Smooth muscle cell (in vitro differentiated cells): ENCODE data around the gene MXRA8. TPM values are rescaled to one million over a fixed set of nuclear protein-coding genes. Genes with fewer than 3 reads are reported as not detected.

ENCODE experiments used
- DNase-seq: peaks from one replicate; lab custom pipeline; 2025; ENCODE audit not compliant: unreplicated experiment; lab: John Stamatoyannopoulos, UW
- H2AFZ ChIP-seq: fragments of 200-600 bp; sonication (generic); 2 replicates; pipeline ENCODE4 v1.6.0; 2016; ENCODE audit warnings: antibody characterized with exemption, low read depth, mild to moderate bottlenecking
- H3F3A ChIP-seq: fragments of 200-600 bp; sonication (generic); 2 replicates; pipeline ENCODE4 v1.6.0; 2017; ENCODE audit warnings: antibody characterized with exemption, low read depth
- H3K27ac ChIP-seq: fragments of 200-600 bp; sonication (generic); 2 replicates; pipeline ENCODE4 v1.5.1; 2016; ENCODE audit warnings: low read depth, mild to moderate bottlenecking
- H3K27me3 ChIP-seq: fragments of 200-600 bp; sonication (generic); 2 replicates; pipeline ENCODE4 v1.6.1; 2016; ENCODE audit warnings: low read depth, mild to moderate bottlenecking
- H3K36me3 ChIP-seq: fragments of 200-600 bp; sonication (generic); 2 replicates; pipeline ENCODE4 v1.5.1; 2016; ENCODE audit warnings: low read depth
- H3K4me1 ChIP-seq: fragments of 200-600 bp; sonication (generic); 2 replicates; pipeline ENCODE4 v1.5.1; 2016; ENCODE audit warnings: low read depth
- H3K4me2 ChIP-seq: fragments of 200-600 bp; sonication (generic); 2 replicates; pipeline ENCODE4 v1.6.0; 2016; ENCODE audit warnings: mild to moderate bottlenecking
- H3K4me3 ChIP-seq: fragments of 200-600 bp; sonication (generic); 2 replicates; pipeline ENCODE4 v1.5.1; 2016; ENCODE audit warnings: mild to moderate bottlenecking
- H3K79me2 ChIP-seq: fragments of 200-600 bp; sonication (generic); 2 replicates; pipeline ENCODE4 v1.6.0; 2016; ENCODE audit warnings: low read depth, mild to moderate bottlenecking
- H3K9ac ChIP-seq: fragments of 200-600 bp; sonication (generic); 2 replicates; pipeline ENCODE4 v1.6.0; 2016; ENCODE audit warnings: low read depth
- H3K9me3 ChIP-seq: fragments of 200-600 bp; sonication (generic); replicated peaks from 2 replicates; pipeline ENCODE4 v1.5.1; 2016; ENCODE audit warnings: low read depth
- H4K20me1 ChIP-seq: fragments of 200-600 bp; sonication (generic); 2 replicates; pipeline ENCODE4 v1.6.0; 2016; ENCODE audit warnings: low read depth
- WGBS: methylation state at CpG from one replicate; pipeline ENCODE4 v1.1.7; 2016; ENCODE audit warnings: low lambda C conversion rate; 5-methylcytosine and 5-hydroxymethylcytosine counted together
- polyA plus RNA-seq: library from polyadenylated mRNA; unstranded; fragments of >200 nt; fragmentation: Nextera tagmentation; extraction: Ambion mirVana; gene quantifications from 2 replicates; pipeline ENCODE4 v1.2.1, GENCODE V29; 2016
- total RNA-seq: library from RNA; depleted of rRNA; stranded (reverse); fragments of >200 nt; gene quantifications from 2 replicates; pipeline ENCODE4 v1.2.3, GENCODE V29; 2014
- TF ChIP-seq, protein P1 (sequence below): fragments of 200-600 bp; sonication (generic); IDR thresholded peaks from 2 replicates; pipeline ENCODE4 v1.5.1; 2017; ENCODE audit warnings: borderline replicate concordance, mild to moderate bottlenecking, antibody characterized with exemption; ENCODE audit not compliant: insufficient read depth, poor library complexity, severe bottlenecking

MXRA8 gene
- total and polyA plus RNA-seq, 2 experiments from 2014 or later = 266 to 597 TPM

- H3K9ac ChIP-seq = no peak overlapping the region
- peak overlapping the region; percentile 2 for H3K27ac ChIP-seq
- no peaks in the 10 kb centered on the region for H3K36me3 ChIP-seq
- TF ChIP-seq, protein P1, sequence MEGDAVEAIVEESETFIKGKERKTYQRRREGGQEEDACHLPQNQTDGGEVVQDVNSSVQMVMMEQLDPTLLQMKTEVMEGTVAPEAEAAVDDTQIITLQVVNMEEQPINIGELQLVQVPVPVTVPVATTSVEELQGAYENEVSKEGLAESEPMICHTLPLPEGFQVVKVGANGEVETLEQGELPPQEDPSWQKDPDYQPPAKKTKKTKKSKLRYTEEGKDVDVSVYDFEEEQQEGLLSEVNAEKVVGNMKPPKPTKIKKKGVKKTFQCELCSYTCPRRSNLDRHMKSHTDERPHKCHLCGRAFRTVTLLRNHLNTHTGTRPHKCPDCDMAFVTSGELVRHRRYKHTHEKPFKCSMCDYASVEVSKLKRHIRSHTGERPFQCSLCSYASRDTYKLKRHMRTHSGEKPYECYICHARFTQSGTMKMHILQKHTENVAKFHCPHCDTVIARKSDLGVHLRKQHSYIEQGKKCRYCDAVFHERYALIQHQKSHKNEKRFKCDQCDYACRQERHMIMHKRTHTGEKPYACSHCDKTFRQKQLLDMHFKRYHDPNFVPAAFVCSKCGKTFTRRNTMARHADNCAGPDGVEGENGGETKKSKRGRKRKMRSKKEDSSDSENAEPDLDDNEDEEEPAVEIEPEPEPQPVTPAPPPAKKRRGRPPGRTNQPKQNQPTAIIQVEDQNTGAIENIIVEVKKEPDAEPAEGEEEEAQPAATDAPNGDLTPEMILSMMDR = no peak
- no peak overlapping the region for H3K4me2 ChIP-seq
- H3K4me1 ChIP-seq = peaks cover 26% of the 10 kb centered on the region
- no peak overlapping the region for H2AFZ ChIP-seq
- peaks cover 63% of the 10 kb centered on the region for H4K20me1 ChIP-seq
- H3K79me2 ChIP-seq = peaks cover 53% of the 10 kb centered on the region
- peaks cover 21% of the 10 kb centered on the region for H3F3A ChIP-seq
- 81% methylated on average over 20 of the region's 28 CpGs for WGBS
- DNase-seq = no peak
- no peaks in the 10 kb centered on the region for H3K27me3 ChIP-seq
- no peak overlapping the region for H3K4me3 ChIP-seq
- H3K9me3 ChIP-seq = no peaks in the 10 kb centered on the region
These were observed 4.8 kb downstream of the MXRA8 start for GRCh38 chr1:1353389-1354151.

GRCh38 chr1:1352786-1353388, 5.5 kb downstream of the MXRA8 start:
- 57% methylated on average over 5 of the region's 5 CpGs for WGBS
- Histone ChIP-seq H3K4me1 (peaks cover 31% of the 10 kb centered on the region), H3K9me3 (no peaks in the 10 kb centered on the region), H3K4me2 (peak overlapping the region; percentile 68), H2AFZ (no peak overlapping the region), H3K79me2 (peaks cover 59% of the 10 kb centered on the region), H3K36me3 (no peaks in the 10 kb centered on the region), H3F3A (peaks cover 21% of the 10 kb centered on the region), H3K27me3 (no peaks in the 10 kb centered on the region), H3K27ac (peak overlapping the region; percentile 48), H4K20me1 (peaks cover 70% of the 10 kb centered on the region), H3K4me3 (no peak overlapping the region), H3K9ac (no peak overlapping the region)
- TF ChIP-seq, protein P1 = no peak
- DNase-seq = no peak

- Histone ChIP-seq H3K27ac (peak overlapping the region; percentile 48), H3F3A (peaks cover 21% of the 10 kb centered on the region), H3K4me1 (peaks cover 33% of the 10 kb centered on the region), H4K20me1 (peaks cover 71% of the 10 kb centered on the region), H3K9me3 (no peaks in the 10 kb centered on the region), H3K36me3 (no peaks in the 10 kb centered on the region), H2AFZ (no peak overlapping the region), H3K4me2 (peak overlapping the region; percentile 68), H3K79me2 (peaks cover 59% of the 10 kb centered on the region), H3K27me3 (no peaks in the 10 kb centered on the region), H3K4me3 (no peak overlapping the region), H3K9ac (no peak overlapping the region)
- TF ChIP-seq, protein P1 = no peak
- WGBS = 61% methylated on average over 28 of the region's 29 CpGs
- DNase-seq = no peak
These were observed 6.6 kb downstream of the MXRA8 start for GRCh38 chr1:1351511-1352427.
